ENCODE measurements around the gene NABP1. TPM values are rescaled to one million over a fixed set of nuclear protein-coding genes. Genes with fewer than 3 reads are reported as not detected.

The NABP1 gene
- polyA plus RNA-seq, 2 of the 4 experiments (the other 2 are of a cell fraction), result 21.9 to 22.4 TPM

DNA sequence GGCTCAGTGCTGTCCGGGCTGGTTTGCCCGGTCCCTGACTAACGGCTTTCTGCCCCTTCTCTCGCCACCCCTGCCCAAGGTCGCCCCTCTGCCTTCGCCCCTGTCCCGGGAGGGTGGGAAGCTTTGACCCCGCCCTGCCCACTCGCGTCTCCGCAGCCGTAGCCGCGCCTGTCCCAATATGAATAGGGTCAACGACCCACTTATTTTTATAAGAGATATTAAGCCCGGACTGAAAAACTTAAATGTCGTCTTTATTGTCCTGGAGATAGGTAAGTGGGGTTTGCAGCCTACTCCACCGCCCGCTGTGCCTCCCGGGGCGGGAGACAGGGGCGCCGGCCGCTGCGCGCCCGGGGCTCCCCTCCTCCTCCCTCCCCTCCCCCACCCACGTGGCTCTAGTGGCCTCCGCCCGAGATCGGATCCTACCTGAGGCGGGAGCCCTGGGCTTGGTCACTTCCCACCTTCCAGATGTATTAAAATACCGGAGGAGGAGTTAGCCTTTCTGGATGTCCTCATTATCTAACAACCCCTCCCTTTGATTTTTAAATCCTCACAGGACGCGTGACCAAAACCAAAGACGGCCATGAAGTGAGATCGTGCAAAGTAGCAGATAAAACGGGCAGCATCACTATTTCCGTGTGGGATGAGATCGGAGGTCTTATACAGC, 633 bp downstream of the NABP1 start (continued):
- TF ChIP-seq, protein P1, sequence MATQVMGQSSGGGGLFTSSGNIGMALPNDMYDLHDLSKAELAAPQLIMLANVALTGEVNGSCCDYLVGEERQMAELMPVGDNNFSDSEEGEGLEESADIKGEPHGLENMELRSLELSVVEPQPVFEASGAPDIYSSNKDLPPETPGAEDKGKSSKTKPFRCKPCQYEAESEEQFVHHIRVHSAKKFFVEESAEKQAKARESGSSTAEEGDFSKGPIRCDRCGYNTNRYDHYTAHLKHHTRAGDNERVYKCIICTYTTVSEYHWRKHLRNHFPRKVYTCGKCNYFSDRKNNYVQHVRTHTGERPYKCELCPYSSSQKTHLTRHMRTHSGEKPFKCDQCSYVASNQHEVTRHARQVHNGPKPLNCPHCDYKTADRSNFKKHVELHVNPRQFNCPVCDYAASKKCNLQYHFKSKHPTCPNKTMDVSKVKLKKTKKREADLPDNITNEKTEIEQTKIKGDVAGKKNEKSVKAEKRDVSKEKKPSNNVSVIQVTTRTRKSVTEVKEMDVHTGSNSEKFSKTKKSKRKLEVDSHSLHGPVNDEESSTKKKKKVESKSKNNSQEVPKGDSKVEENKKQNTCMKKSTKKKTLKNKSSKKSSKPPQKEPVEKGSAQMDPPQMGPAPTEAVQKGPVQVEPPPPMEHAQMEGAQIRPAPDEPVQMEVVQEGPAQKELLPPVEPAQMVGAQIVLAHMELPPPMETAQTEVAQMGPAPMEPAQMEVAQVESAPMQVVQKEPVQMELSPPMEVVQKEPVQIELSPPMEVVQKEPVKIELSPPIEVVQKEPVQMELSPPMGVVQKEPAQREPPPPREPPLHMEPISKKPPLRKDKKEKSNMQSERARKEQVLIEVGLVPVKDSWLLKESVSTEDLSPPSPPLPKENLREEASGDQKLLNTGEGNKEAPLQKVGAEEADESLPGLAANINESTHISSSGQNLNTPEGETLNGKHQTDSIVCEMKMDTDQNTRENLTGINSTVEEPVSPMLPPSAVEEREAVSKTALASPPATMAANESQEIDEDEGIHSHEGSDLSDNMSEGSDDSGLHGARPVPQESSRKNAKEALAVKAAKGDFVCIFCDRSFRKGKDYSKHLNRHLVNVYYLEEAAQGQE (IDR thresholded peaks at IDR 0.05), result 0 out of 2 replicates have a peak, but pooled peaks have one; percentile 21
- TF ChIP-seq JUNB (IDR thresholded peaks at IDR 0.05) (no peak), SMC3 (IDR thresholded peaks at IDR 0.05) (no peak), ESRRA (IDR thresholded peaks at IDR 0.05; ENCODE audit: borderline replicate concordance, low read length) (no peak), FOSL2 (IDR thresholded peaks at IDR 0.05) (no peak), FOSL2 (CRISPR knock-in tag; IDR thresholded peaks at IDR 0.05) (no peak), HOXB13 (CRISPR knock-in tag; IDR thresholded peaks at IDR 0.05; ENCODE audit: low read depth) (no peak), POLR2AphosphoS2 (conservative IDR thresholded peaks at IDR 0.05; ENCODE audit: low read length) (no peak), GATA3 (IDR thresholded peaks at IDR 0.05; ENCODE audit: borderline replicate concordance) (no peak), CHD4 (IDR thresholded peaks at IDR 0.05; ENCODE audit: borderline replicate concordance) (no peak), NPAS2 (CRISPR knock-in tag; IDR thresholded peaks at IDR 0.05; ENCODE audit: borderline replicate concordance) (no peak), MAZ (IDR thresholded peaks at IDR 0.05; ENCODE audit: borderline replicate concordance, low read depth, low read length) (no peak), CBX8 (IDR thresholded peaks at IDR 0.05) (no peak), MYC (IDR thresholded peaks at IDR 0.05; ENCODE audit: borderline replicate concordance, low read length) (peak; percentile 94), ZC3H11A (IDR thresholded peaks at IDR 0.05) (no peak), EP300 (IDR thresholded peaks at IDR 0.05) (no peak), EHMT2 (IDR thresholded peaks at IDR 0.05; ENCODE audit: low read depth) (no peak)
- TF ChIP-seq, protein P2, sequence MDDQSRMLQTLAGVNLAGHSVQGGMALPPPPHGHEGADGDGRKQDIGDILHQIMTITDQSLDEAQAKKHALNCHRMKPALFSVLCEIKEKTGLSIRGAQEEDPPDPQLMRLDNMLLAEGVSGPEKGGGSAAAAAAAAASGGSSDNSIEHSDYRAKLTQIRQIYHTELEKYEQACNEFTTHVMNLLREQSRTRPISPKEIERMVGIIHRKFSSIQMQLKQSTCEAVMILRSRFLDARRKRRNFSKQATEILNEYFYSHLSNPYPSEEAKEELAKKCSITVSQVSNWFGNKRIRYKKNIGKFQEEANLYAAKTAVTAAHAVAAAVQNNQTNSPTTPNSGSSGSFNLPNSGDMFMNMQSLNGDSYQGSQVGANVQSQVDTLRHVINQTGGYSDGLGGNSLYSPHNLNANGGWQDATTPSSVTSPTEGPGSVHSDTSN (IDR thresholded peaks at IDR 0.05), result no peak
- TF ChIP-seq, protein P3, sequence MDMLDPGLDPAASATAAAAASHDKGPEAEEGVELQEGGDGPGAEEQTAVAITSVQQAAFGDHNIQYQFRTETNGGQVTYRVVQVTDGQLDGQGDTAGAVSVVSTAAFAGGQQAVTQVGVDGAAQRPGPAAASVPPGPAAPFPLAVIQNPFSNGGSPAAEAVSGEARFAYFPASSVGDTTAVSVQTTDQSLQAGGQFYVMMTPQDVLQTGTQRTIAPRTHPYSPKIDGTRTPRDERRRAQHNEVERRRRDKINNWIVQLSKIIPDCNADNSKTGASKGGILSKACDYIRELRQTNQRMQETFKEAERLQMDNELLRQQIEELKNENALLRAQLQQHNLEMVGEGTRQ (IDR thresholded peaks at IDR 0.05), result no peak
- TF ChIP-seq, protein P4, sequence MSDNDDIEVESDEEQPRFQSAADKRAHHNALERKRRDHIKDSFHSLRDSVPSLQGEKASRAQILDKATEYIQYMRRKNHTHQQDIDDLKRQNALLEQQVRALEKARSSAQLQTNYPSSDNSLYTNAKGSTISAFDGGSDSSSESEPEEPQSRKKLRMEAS (IDR thresholded peaks at IDR 0.05), result peak; percentile 97
- TF ChIP-seq, protein P5, sequence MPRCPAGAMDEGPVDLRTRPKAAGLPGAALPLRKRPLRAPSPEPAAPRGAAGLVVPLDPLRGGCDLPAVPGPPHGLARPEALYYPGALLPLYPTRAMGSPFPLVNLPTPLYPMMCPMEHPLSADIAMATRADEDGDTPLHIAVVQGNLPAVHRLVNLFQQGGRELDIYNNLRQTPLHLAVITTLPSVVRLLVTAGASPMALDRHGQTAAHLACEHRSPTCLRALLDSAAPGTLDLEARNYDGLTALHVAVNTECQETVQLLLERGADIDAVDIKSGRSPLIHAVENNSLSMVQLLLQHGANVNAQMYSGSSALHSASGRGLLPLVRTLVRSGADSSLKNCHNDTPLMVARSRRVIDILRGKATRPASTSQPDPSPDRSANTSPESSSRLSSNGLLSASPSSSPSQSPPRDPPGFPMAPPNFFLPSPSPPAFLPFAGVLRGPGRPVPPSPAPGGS (IDR thresholded peaks at IDR 0.05), result no peak
- TF ChIP-seq, protein P6, sequence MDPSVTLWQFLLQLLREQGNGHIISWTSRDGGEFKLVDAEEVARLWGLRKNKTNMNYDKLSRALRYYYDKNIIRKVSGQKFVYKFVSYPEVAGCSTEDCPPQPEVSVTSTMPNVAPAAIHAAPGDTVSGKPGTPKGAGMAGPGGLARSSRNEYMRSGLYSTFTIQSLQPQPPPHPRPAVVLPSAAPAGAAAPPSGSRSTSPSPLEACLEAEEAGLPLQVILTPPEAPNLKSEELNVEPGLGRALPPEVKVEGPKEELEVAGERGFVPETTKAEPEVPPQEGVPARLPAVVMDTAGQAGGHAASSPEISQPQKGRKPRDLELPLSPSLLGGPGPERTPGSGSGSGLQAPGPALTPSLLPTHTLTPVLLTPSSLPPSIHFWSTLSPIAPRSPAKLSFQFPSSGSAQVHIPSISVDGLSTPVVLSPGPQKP (IDR thresholded peaks at IDR 0.05; ENCODE audit: low read depth, low read length), result no peak
